ENCODE measurements around the gene ATF3. TPM values are rescaled to one million over a fixed set of nuclear protein-coding genes. Genes with fewer than 3 reads are reported as not detected.

Gene ATF3
- total RNA-seq, 2 experiments from 2014 or later, result 2.7 to 2.9 TPM

DNA sequence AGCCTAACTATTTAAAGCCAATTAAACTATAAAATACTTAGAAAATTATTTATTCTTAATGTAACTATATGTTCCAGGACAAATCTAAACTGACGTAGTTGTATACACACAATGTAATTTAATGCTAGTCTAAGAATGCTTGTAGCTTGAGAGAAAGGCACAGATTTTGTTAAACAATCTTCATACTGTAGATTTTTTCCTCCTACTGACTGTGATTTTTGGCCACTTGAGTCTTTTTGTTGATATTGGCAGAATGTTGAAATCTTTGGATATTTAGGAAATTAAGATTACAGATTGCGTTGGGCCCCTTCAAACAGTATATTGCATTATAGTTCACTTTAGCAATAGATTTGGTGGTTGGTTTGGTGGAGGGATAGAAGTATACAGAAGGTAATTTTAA lies 40.5 kb downstream of the ATF3 start:
- CTCF ChIA-PET (ENCODE audit: unreplicated experiment), result no interaction called here
- H3K9me2 ChIP-seq (ENCODE audit: insufficient read depth, low read length), result no peaks in the 10 kb centered on the region
- H2AFZ ChIP-seq (ENCODE audit: low read length), result no peak overlapping the region
- no peak for DNase-seq (ENCODE audit: low spot score)
- H3K27ac ChIP-seq (ENCODE audit: low read depth, low read length, poor library complexity, severe bottlenecking), result no peak overlapping the region
- POLR2A ChIA-PET, result interaction anchor here (0.6 kb wide), 1 partner anchor 118 kb away, joined by 4 read pairs; no protein-coding TSS in a partner anchor
- no peak overlapping the region for H3K4me2 ChIP-seq (ENCODE audit: low read length)
- H3K36me3 ChIP-seq (ENCODE audit: insufficient read depth, low read length), result no peaks in the 10 kb centered on the region
- no peaks in the 10 kb centered on the region for H3K79me2 ChIP-seq (ENCODE audit: insufficient read depth, low read depth, low read length)
- H3K4me3 ChIP-seq (ENCODE audit: low read depth, low read length, poor library complexity, severe bottlenecking), result no peak overlapping the region
- no peaks in the 10 kb centered on the region for H3K9me3 ChIP-seq (ENCODE audit: low read length)
- H3K4me1 ChIP-seq (ENCODE audit: insufficient read depth, low read length, poor library complexity, severe bottlenecking), result peaks cover 15% of the 10 kb centered on the region
- no peaks in the 10 kb centered on the region for H4K20me1 ChIP-seq (ENCODE audit: insufficient read depth, low read length)
- TF ChIP-seq EZH2phosphoT487 (IDR thresholded peaks at IDR 0.05; ENCODE audit: borderline replicate concordance, low read depth, low read length) (no peak), CTCF (conservative IDR thresholded peaks at IDR 0.05; ENCODE audit: low read length) (no peak)
- BruUV-seq (replicated peaks), result no TSS peak
- intact Hi-C loops (cut with micrococcal nuclease; ENCODE audit: unreplicated experiment), result no loop called here

GRCh38 chr1:212650228-212650627 lies 41.7 kb downstream of the ATF3 start:
- Histone ChIP-seq H3K9me2 (ENCODE audit: insufficient read depth, low read length) (no peaks in the 10 kb centered on the region), H4K20me1 (ENCODE audit: insufficient read depth, low read length) (no peaks in the 10 kb centered on the region), H2AFZ (ENCODE audit: low read length) (no peak overlapping the region), H3K4me1 (ENCODE audit: insufficient read depth, low read length, poor library complexity, severe bottlenecking) (peaks cover 15% of the 10 kb centered on the region), H3K9me3 (ENCODE audit: low read length) (no peaks in the 10 kb centered on the region), H3K4me2 (ENCODE audit: low read length) (no peak overlapping the region), H3K79me2 (ENCODE audit: insufficient read depth, low read depth, low read length) (no peaks in the 10 kb centered on the region), H3K36me3 (ENCODE audit: insufficient read depth, low read length) (no peaks in the 10 kb centered on the region), H3K4me3 (ENCODE audit: low read depth, low read length, poor library complexity, severe bottlenecking) (no peak overlapping the region), H3K27ac (ENCODE audit: low read depth, low read length, poor library complexity, severe bottlenecking) (no peak overlapping the region)
- no TSS peak for BruUV-seq (replicated peaks)
- ChIA-PET CTCF (ENCODE audit: unreplicated experiment) (no interaction called here), POLR2A (interaction anchor here (0.7 kb wide), 1 partner anchor 53 kb away, joined by 3 read pairs; no protein-coding TSS in a partner anchor)
- TF ChIP-seq EZH2phosphoT487 (IDR thresholded peaks at IDR 0.05; ENCODE audit: borderline replicate concordance, low read depth, low read length) (no peak), CTCF (conservative IDR thresholded peaks at IDR 0.05; ENCODE audit: low read length) (no peak)
- intact Hi-C loops (cut with micrococcal nuclease; ENCODE audit: unreplicated experiment), result no loop called here
- DNase-seq (ENCODE audit: low spot score), result no peak

DNA sequence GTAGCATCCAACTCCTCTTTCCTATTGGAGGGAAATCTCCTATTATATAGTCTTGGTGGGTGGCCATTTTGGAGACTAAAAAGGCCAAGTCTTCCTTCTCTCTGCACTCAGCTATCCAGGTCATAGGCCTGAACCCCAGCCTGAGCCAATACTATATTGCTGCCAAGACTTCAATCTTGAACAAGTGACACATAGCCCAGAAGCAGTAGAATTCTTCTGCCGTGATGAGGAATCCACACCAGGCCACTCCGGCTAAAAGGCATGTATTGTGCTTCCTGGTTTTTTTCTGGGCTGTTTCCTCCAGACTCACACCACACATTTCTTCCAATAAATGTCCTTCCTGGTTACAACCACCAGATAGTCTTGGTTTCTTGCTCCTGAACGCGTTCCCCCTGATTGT lies 43.0 kb downstream of the ATF3 start:
- Histone ChIP-seq H4K20me1 (ENCODE audit: insufficient read depth, low read length) (no peaks in the 10 kb centered on the region), H2AFZ (ENCODE audit: low read length) (no peak overlapping the region), H3K36me3 (ENCODE audit: insufficient read depth, low read length) (no peaks in the 10 kb centered on the region), H3K4me3 (ENCODE audit: low read depth, low read length, poor library complexity, severe bottlenecking) (no peak overlapping the region), H3K79me2 (ENCODE audit: insufficient read depth, low read depth, low read length) (no peaks in the 10 kb centered on the region), H3K9me3 (ENCODE audit: low read length) (no peaks in the 10 kb centered on the region), H3K4me2 (ENCODE audit: low read length) (no peak overlapping the region), H3K27ac (ENCODE audit: low read depth, low read length, poor library complexity, severe bottlenecking) (no peak overlapping the region), H3K4me1 (ENCODE audit: insufficient read depth, low read length, poor library complexity, severe bottlenecking) (peaks cover 15% of the 10 kb centered on the region), H3K9me2 (ENCODE audit: insufficient read depth, low read length) (no peaks in the 10 kb centered on the region)
- intact Hi-C loops (cut with micrococcal nuclease; ENCODE audit: unreplicated experiment), result no loop called here
- DNase-seq (ENCODE audit: low spot score), result no peak
- ChIA-PET POLR2A (no interaction called here), CTCF (ENCODE audit: unreplicated experiment) (no interaction called here)
- BruUV-seq (replicated peaks), result no TSS peak
- no peak for TF ChIP-seq CTCF (conservative IDR thresholded peaks at IDR 0.05; ENCODE audit: low read length)
- no peak for TF ChIP-seq EZH2phosphoT487 (IDR thresholded peaks at IDR 0.05; ENCODE audit: borderline replicate concordance, low read depth, low read length)
